Naive thymus-derived CD4-positive, alpha-beta T cell (primary cell): ENCODE data around the gene CDH3. TPM values are rescaled to one million over a fixed set of nuclear protein-coding genes. Genes with fewer than 3 reads are reported as not detected.

ENCODE experiments used
- ATAC-seq: fragments of 150-1000 bp; cut with Tn5 transposase; 2 replicates; pipeline ENCODE4 v1.10.0; 2021; ENCODE audit warnings: mild to moderate bottlenecking, moderate library complexity
- CTCF ChIA-PET: fragments of 350-600 bp; sonication (Branson Sonifier 250); formaldehyde crosslinking; loops from one replicate; lab custom pipeline; 2021; ENCODE audit warnings: antibody characterized with exemption; lab: Charles Lee
- POLR2A ChIA-PET: fragments of 350-600 bp; sonication (Branson Sonifier 250); formaldehyde crosslinking; loops from one replicate; lab custom pipeline; 2021; ENCODE audit warnings: antibody characterized with exemption, inconsistent platforms; lab: Charles Lee
- DNase-seq, 9 donors: peaks; one replicate each; pipeline versions ENCODE4 v3.0.0 to v3.0.0-alpha.2; 2020 to 2022; ENCODE audit warnings: mixed read lengths in 1 of 9
- H3K27ac ChIP-seq: one replicate; pipeline ENCODE4 v1.7.0; 2013; ENCODE audit warnings: mild to moderate bottlenecking, low read depth, low read length, moderate library complexity
- H3K27me3 ChIP-seq, 2 donors: one replicate each; pipeline ENCODE4 v1.7.0; 2013; ENCODE audit warnings: low read length in 2 of 2, mild to moderate bottlenecking in 2 of 2, moderate library complexity in 2 of 2; ENCODE audit not compliant: control insufficient read depth in 2 of 2, insufficient read depth in 2 of 2
- H3K36me3 ChIP-seq, 3 experiments: 1 replicate in 2 of 3; 2 replicates in 1 of 3; pipeline ENCODE4 v1.7.0; 2013; ENCODE audit warnings: low read length in 3 of 3, mild to moderate bottlenecking in 3 of 3, moderate library complexity in 1 of 3; ENCODE audit not compliant: insufficient read depth in 3 of 3, control insufficient read depth in 2 of 3
- H3K4me1 ChIP-seq, 2 donors: one replicate each; pipeline ENCODE4 v1.7.0; 2013; ENCODE audit warnings: low read length in 2 of 2, mild to moderate bottlenecking in 2 of 2, moderate library complexity in 1 of 2; ENCODE audit not compliant: control insufficient read depth in 2 of 2, insufficient read depth in 2 of 2
- H3K4me3 ChIP-seq: 2 replicates; pipeline ENCODE4 v1.7.0; 2013; ENCODE audit warnings: mild to moderate bottlenecking, low read length
- H3K9me3 ChIP-seq, 3 experiments: 1 replicate in 2 of 3; 2 replicates in 1 of 3; pipeline ENCODE4 v1.7.0; 2013; ENCODE audit warnings: low read length in 3 of 3; ENCODE audit not compliant: control insufficient read depth in 2 of 3
- H3K27ac Mint-ChIP-seq, 9 donors: one replicate each; pipeline ENCODE4 v1.8.0; 2020 to 2022; ENCODE audit warnings: mixed read lengths in 9 of 9, mild to moderate bottlenecking in 8 of 9, moderate library complexity in 5 of 9, inconsistent platforms in 2 of 9
- H3K27me3 Mint-ChIP-seq, 5 donors: one replicate each; pipeline ENCODE4 v1.8.0; 2021 to 2022; ENCODE audit warnings: mixed read lengths in 5 of 5, mild to moderate bottlenecking in 1 of 5
- H3K36me3 Mint-ChIP-seq, 5 donors: one replicate each; pipeline ENCODE4 v1.8.0; 2020 to 2022; ENCODE audit warnings: mixed read lengths in 5 of 5, mild to moderate bottlenecking in 3 of 5, inconsistent platforms in 1 of 5
- H3K4me1 Mint-ChIP-seq, 7 donors: one replicate each; pipeline ENCODE4 v1.8.0; 2020 to 2022; ENCODE audit warnings: mixed read lengths in 7 of 7, mild to moderate bottlenecking in 3 of 7, inconsistent platforms in 1 of 7
- H3K4me3 Mint-ChIP-seq, 10 donors: one replicate each; pipeline ENCODE4 v1.8.0; 2020 to 2022; ENCODE audit warnings: mild to moderate bottlenecking in 10 of 10, mixed read lengths in 10 of 10, moderate library complexity in 6 of 10, inconsistent platforms in 2 of 10
- H3K9me3 Mint-ChIP-seq, 11 donors: one replicate each; pipeline ENCODE4 v1.8.0; 2020 to 2022; ENCODE audit warnings: mixed read lengths in 11 of 11, mild to moderate bottlenecking in 4 of 11, inconsistent platforms in 1 of 11, moderate library complexity in 1 of 11
- intact Hi-C, 2 donors: fragments of 100-400 bp; cut with micrococcal nuclease; formaldehyde crosslinking; loops; one replicate each; pipeline ENCODE4 v1.15.1; 2023
- polyA plus RNA-seq, 2 donors: library from polyadenylated mRNA; unstranded; fragments of 300-500 nt; fragmentation: Illumina TruSeq; gene quantifications; one replicate each; pipeline ENCODE4 v1.2.3, GENCODE V29; 2021
- total RNA-seq, 6 experiments: library from RNA in 5 of 6; stranded (reverse) in 5 of 6; gene quantifications; 1 replicate in 5 of 6; 2 replicates in 1 of 6; pipeline ENCODE4 v1.2.3 and lab custom pipeline; 2021 to 2026

CDH3 gene
- total and polyA plus RNA-seq, 7 experiments from 2014 or later: 0.24 to 0.78 (median 0.51) TPM; not detected in 2

GRCh38 chr16:68736561-68736960, 91.5 kb downstream of the CDH3 start:
- Histone ChIP-seq H3K36me3 (no peaks in the 10 kb centered on the region), H3K4me1 (no peaks in the 10 kb centered on the region), H3K27me3 (peaks cover 0 to 5% of the 10 kb centered on the region in 2 donors), H3K27ac (no peak overlapping the region), H3K9me3 (no peaks in the 10 kb centered on the region), H3K4me3 (no peak overlapping the region)
- POLR2A ChIA-PET: no interaction called here
- peaks cover 0 to 4% (median 0%) of the 10 kb centered on the region in 5 donors for H3K36me3 Mint-ChIP-seq
- peak overlapping the region in 9 of 10 donors; percentile 48 to 76 (median 59) for H3K4me3 Mint-ChIP-seq
- DNase-seq: no peak
- peaks cover 0 to 12% (median 10%) of the 10 kb centered on the region in 7 donors for H3K4me1 Mint-ChIP-seq
- CTCF ChIA-PET: no interaction called here
- peaks cover 0 to 2% (median 0%) of the 10 kb centered on the region in 11 donors for H3K9me3 Mint-ChIP-seq
- intact Hi-C loops: no loop called here
- no peak for ATAC-seq
- peaks cover 35 to 54% (median 42%) of the 10 kb centered on the region in 5 donors for H3K27me3 Mint-ChIP-seq
- no peak overlapping the region for H3K27ac Mint-ChIP-seq

GRCh38 chr16:68737046-68737729, 92.1 kb downstream of the CDH3 start, which contains the start of gene CDH1:
TSS of gene CDH1 (plus strand) at chr16:68737292. CDS start at chr16:68737416, 124 bp downstream.
- Mint-ChIP-seq H3K36me3 (peaks cover 0 to 4% (median 0%) of the 10 kb centered on the region in 5 donors), H3K4me3 (peak within 1 kb of the TSS in 9 of 10 donors; percentile 48 to 76 (median 71)), H3K4me1 (peaks cover 0 to 12% (median 10%) of the 10 kb centered on the region in 7 donors), H3K27me3 (peaks cover 35 to 58% (median 43%) of the 10 kb centered on the region in 5 donors), H3K9me3 (peaks cover 0 to 2% (median 0%) of the 10 kb centered on the region in 11 donors), H3K27ac (peak within 1 kb of the TSS in 1 of 9 donors; percentile 30)
- Histone ChIP-seq H3K36me3 (no peaks in the 10 kb centered on the region), H3K27me3 (peaks cover 0 to 5% of the 10 kb centered on the region in 2 donors), H3K4me1 (no peaks in the 10 kb centered on the region), H3K27ac (no peak within 1 kb of the TSS), H3K4me3 (no peak within 1 kb of the TSS), H3K9me3 (no peaks in the 10 kb centered on the region)
- DNase-seq (peak in 6 of 9 donors; percentile 4 to 24 (median 18)), ATAC-seq (peak; percentile 69)
- ChIA-PET CTCF (no interaction called here), POLR2A (no interaction called here)
- intact Hi-C loops: no loop called here

- ATAC-seq (no peak), DNase-seq (peak in 1 of 9 donors; percentile 2)
- Histone ChIP-seq H3K27me3 (peaks cover 0 to 5% of the 10 kb centered on the region in 2 donors), H3K36me3 (no peaks in the 10 kb centered on the region), H3K4me1 (no peaks in the 10 kb centered on the region), H3K9me3 (no peaks in the 10 kb centered on the region), H3K27ac (no peak overlapping the region), H3K4me3 (no peak overlapping the region)
- Mint-ChIP-seq H3K4me3 (peak overlapping the region in 8 of 10 donors; percentile 38 to 75 (median 64)), H3K27ac (peak overlapping the region in 1 of 9 donors; percentile 30), H3K9me3 (peaks cover 0 to 2% (median 0%) of the 10 kb centered on the region in 11 donors), H3K27me3 (peaks cover 35 to 58% (median 43%) of the 10 kb centered on the region in 5 donors), H3K4me1 (peaks cover 0 to 12% (median 10%) of the 10 kb centered on the region in 7 donors), H3K36me3 (peaks cover 0 to 4% (median 0%) of the 10 kb centered on the region in 5 donors)
- intact Hi-C loops: no loop called here
- POLR2A ChIA-PET: no interaction called here
- CTCF ChIA-PET: no interaction called here
Measured at GRCh38 chr16:68737730-68738629, 92.9 kb downstream of the CDH3 start.

GRCh38 chr16:68739964-68740627, 95.0 kb downstream of the CDH3 start:
- H3K27ac Mint-ChIP-seq: no peak overlapping the region
- no peak overlapping the region for H3K4me3 Mint-ChIP-seq
- Histone ChIP-seq H3K27ac (no peak overlapping the region), H3K9me3 (no peaks in the 10 kb centered on the region), H3K27me3 (peaks cover 0 to 5% of the 10 kb centered on the region in 2 donors), H3K4me3 (no peak overlapping the region), H3K4me1 (no peaks in the 10 kb centered on the region), H3K36me3 (no peaks in the 10 kb centered on the region)
- DNase-seq (no peak), ATAC-seq (no peak)
- peaks cover 0 to 4% (median 0%) of the 10 kb centered on the region in 5 donors for H3K36me3 Mint-ChIP-seq
- peaks cover 0 to 2% (median 0%) of the 10 kb centered on the region in 11 donors for H3K9me3 Mint-ChIP-seq
- peaks cover 23 to 50% (median 36%) of the 10 kb centered on the region in 5 donors for H3K27me3 Mint-ChIP-seq
- CTCF ChIA-PET: no interaction called here
- POLR2A ChIA-PET: no interaction called here
- intact Hi-C loops: no loop called here
- H3K4me1 Mint-ChIP-seq: peaks cover 0 to 12% (median 10%) of the 10 kb centered on the region in 7 donors

GRCh38 chr16:68740628-68741346, 95.7 kb downstream of the CDH3 start:
- H3K9me3 ChIP-seq: no peaks in the 10 kb centered on the region
- no peak overlapping the region for H3K4me3 ChIP-seq
- intact Hi-C loops: no loop called here
- peaks cover 19 to 48% (median 34%) of the 10 kb centered on the region in 5 donors for H3K27me3 Mint-ChIP-seq
- H3K27me3 ChIP-seq: peaks cover 0 to 5% of the 10 kb centered on the region in 2 donors
- no peak overlapping the region for H3K27ac ChIP-seq
- H3K9me3 Mint-ChIP-seq: peaks cover 0 to 2% (median 0%) of the 10 kb centered on the region in 11 donors
- H3K4me3 Mint-ChIP-seq: no peak overlapping the region
- H3K36me3 Mint-ChIP-seq: peaks cover 0 to 4% (median 0%) of the 10 kb centered on the region in 5 donors
- no peaks in the 10 kb centered on the region for H3K36me3 ChIP-seq
- ChIA-PET POLR2A (no interaction called here), CTCF (no interaction called here)
- H3K4me1 Mint-ChIP-seq: peaks cover 0 to 12% (median 10%) of the 10 kb centered on the region in 7 donors
- no peaks in the 10 kb centered on the region for H3K4me1 ChIP-seq
- DNase-seq: no peak
- no peak for ATAC-seq
- H3K27ac Mint-ChIP-seq: no peak overlapping the region
